Endothelial cell (in vitro differentiated cells): ENCODE results near the gene PLPPR1. TPM values are rescaled to one million over a fixed set of nuclear protein-coding genes. Genes with fewer than 3 reads are reported as not detected.

Source experiments
- DNase-seq: peaks from one replicate; pipeline ENCODE4 v3.0.0; 2021; ENCODE audit warnings: low spot score
- H3K27ac Mint-ChIP-seq: one replicate; pipeline ENCODE4 v1.8.0; 2021; ENCODE audit warnings: mixed read lengths, inconsistent platforms; ENCODE audit not compliant: unreplicated experiment
- H3K27me3 Mint-ChIP-seq: one replicate; pipeline ENCODE4 v1.8.0; 2021; ENCODE audit warnings: mild to moderate bottlenecking, moderate library complexity, mixed read lengths, inconsistent platforms; ENCODE audit not compliant: unreplicated experiment
- H3K36me3 Mint-ChIP-seq: one replicate; pipeline ENCODE4 v1.8.0; 2021; ENCODE audit warnings: mild to moderate bottlenecking, low read depth, mixed read lengths, inconsistent platforms; ENCODE audit not compliant: unreplicated experiment
- H3K4me1 Mint-ChIP-seq: one replicate; pipeline ENCODE4 v1.8.0; 2021; ENCODE audit warnings: mild to moderate bottlenecking, mixed read lengths, inconsistent platforms; ENCODE audit not compliant: unreplicated experiment
- H3K4me3 Mint-ChIP-seq: one replicate; pipeline ENCODE4 v1.8.0; 2021; ENCODE audit warnings: mild to moderate bottlenecking, mixed read lengths, inconsistent platforms; ENCODE audit not compliant: unreplicated experiment
- H3K9me3 Mint-ChIP-seq: one replicate; pipeline ENCODE4 v1.8.0; 2021; ENCODE audit warnings: mixed read lengths, inconsistent platforms; ENCODE audit not compliant: unreplicated experiment
- total RNA-seq: library from RNA; stranded (reverse); fragmentation: NEBNext Ultra II Directional; extraction: Animal tissue kit (Norgen Biotek cat#: 25700); gene quantifications from one replicate; pipeline ENCODE4 v1.2.1, GENCODE V29; 2021; ENCODE audit not compliant: unreplicated experiment
- TF ChIP-seq, protein P1 (sequence below): fragments of 200-600 bp; sonication (generic); IDR thresholded peaks from one replicate; pipeline ENCODE4 v1.5.0; 2021; ENCODE audit warnings: antibody characterized with exemption; ENCODE audit not compliant: unreplicated experiment

The PLPPR1 gene
- total RNA-seq, 1 donor from 2014 or later = 0.15 TPM

GRCh38 chr9:101191723-101192122 lies 163.2 kb downstream of the PLPPR1 start:
- TF ChIP-seq, protein P1, sequence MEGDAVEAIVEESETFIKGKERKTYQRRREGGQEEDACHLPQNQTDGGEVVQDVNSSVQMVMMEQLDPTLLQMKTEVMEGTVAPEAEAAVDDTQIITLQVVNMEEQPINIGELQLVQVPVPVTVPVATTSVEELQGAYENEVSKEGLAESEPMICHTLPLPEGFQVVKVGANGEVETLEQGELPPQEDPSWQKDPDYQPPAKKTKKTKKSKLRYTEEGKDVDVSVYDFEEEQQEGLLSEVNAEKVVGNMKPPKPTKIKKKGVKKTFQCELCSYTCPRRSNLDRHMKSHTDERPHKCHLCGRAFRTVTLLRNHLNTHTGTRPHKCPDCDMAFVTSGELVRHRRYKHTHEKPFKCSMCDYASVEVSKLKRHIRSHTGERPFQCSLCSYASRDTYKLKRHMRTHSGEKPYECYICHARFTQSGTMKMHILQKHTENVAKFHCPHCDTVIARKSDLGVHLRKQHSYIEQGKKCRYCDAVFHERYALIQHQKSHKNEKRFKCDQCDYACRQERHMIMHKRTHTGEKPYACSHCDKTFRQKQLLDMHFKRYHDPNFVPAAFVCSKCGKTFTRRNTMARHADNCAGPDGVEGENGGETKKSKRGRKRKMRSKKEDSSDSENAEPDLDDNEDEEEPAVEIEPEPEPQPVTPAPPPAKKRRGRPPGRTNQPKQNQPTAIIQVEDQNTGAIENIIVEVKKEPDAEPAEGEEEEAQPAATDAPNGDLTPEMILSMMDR = no peak
- H3K4me3 Mint-ChIP-seq = no peak overlapping the region
- no peaks in the 10 kb centered on the region for H3K36me3 Mint-ChIP-seq
- no peaks in the 10 kb centered on the region for H3K27me3 Mint-ChIP-seq
- DNase-seq = no peak
- no peaks in the 10 kb centered on the region for H3K9me3 Mint-ChIP-seq
- H3K4me1 Mint-ChIP-seq = peaks cover 16% of the 10 kb centered on the region
- no peak overlapping the region for H3K27ac Mint-ChIP-seq

DNA sequence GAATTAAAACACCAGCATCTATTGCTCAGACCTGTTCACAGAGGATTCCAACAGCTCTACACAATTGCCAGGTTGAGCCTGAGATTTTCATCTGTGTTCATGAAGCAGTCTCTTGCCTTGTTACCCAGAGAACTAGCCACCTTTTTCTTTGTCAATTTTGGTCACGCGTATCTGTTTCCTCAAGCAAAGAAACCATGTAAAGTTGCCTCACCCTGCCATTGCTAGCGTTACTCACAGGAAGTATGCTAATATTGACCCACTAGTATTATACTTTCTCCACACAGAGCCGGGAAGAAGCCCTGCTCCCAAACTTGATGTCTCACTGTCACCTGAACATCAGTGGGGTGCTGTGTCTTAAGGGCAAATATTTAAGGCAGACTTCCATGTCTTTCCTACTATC lies 168.5 kb downstream of the PLPPR1 start:
- no peaks in the 10 kb centered on the region for H3K36me3 Mint-ChIP-seq
- H3K4me3 Mint-ChIP-seq = no peak overlapping the region
- peaks cover 4% of the 10 kb centered on the region for H3K4me1 Mint-ChIP-seq
- H3K27me3 Mint-ChIP-seq = no peaks in the 10 kb centered on the region
- no peaks in the 10 kb centered on the region for H3K9me3 Mint-ChIP-seq
- H3K27ac Mint-ChIP-seq = no peak overlapping the region
- no peak for DNase-seq
- TF ChIP-seq, protein P1 = no peak

GRCh38 chr9:101200852-101201251 lies 172.3 kb downstream of the PLPPR1 start:
- no peak overlapping the region for H3K4me3 Mint-ChIP-seq
- no peaks in the 10 kb centered on the region for H3K27me3 Mint-ChIP-seq
- no peak for DNase-seq
- no peaks in the 10 kb centered on the region for H3K9me3 Mint-ChIP-seq
- no peak overlapping the region for H3K27ac Mint-ChIP-seq
- H3K4me1 Mint-ChIP-seq = no peaks in the 10 kb centered on the region
- TF ChIP-seq, protein P1 = no peak
- H3K36me3 Mint-ChIP-seq = no peaks in the 10 kb centered on the region

DNA sequence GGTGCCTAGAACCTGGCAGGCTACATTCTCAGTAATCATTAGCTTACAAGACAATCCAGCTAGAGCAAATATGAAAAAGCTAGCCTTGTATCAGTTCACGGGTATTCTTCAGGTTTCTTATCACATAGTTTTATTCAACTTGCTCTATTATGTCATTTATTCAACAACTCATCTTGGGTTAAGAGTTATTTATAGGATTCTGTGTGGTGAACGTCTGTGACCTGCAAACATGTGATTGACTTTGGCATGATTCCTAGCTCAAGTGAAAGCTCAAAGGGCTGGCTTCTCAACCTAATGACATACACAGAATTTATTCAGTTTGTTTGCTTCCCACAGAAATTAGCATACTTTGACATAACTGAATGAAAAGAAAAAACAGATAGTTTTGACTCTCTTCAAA lies 173.1 kb downstream of the PLPPR1 start:
- TF ChIP-seq, protein P1 = no peak
- Mint-ChIP-seq H3K27me3 (no peaks in the 10 kb centered on the region), H3K9me3 (no peaks in the 10 kb centered on the region), H3K4me1 (no peaks in the 10 kb centered on the region), H3K36me3 (no peaks in the 10 kb centered on the region), H3K4me3 (no peak overlapping the region), H3K27ac (no peak overlapping the region)
- DNase-seq = no peak

DNA sequence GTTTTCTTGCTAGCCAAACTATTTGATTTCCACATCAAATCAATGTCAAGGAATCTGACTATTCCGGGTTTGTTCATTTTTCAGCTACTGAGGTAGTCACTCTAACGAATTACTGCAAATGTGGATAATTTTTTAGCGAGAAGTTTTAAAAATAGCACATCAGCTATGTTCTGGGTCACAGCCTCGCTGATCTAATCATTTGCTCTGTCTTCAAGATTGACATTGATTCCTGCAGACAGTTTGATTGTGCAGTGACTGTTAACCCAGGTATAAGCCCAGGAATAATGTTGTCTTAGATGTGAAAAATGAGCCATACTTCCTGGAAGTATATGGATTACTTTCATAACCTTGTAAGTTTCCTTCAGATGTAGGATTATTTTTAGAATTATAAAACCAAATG lies 181.1 kb downstream of the PLPPR1 start:
- Mint-ChIP-seq H3K4me3 (no peak overlapping the region), H3K36me3 (no peaks in the 10 kb centered on the region), H3K27me3 (no peaks in the 10 kb centered on the region), H3K9me3 (no peaks in the 10 kb centered on the region), H3K4me1 (no peaks in the 10 kb centered on the region), H3K27ac (no peak overlapping the region)
- no peak for DNase-seq
- TF ChIP-seq, protein P1 = no peak
